Fibroblast of lung (primary cell): ENCODE results near the gene ASB18. TPM values are rescaled to one million over a fixed set of nuclear protein-coding genes. Genes with fewer than 3 reads are reported as not detected.
A peak's percentile ranks its signal among the peaks of the same experiment; 100 is the strongest.

ENCODE experiments used
- DNase-seq, 2 donors: peaks; one replicate each; pipeline versions ENCODE4 v3.0.0 to v3.0.0-alpha.2; 2010; ENCODE audit warnings: low read depth in 2 of 2
- H2AFZ ChIP-seq: 2 replicates; pipeline ENCODE4 v1.5.1; 2012; ENCODE audit warnings: low read length, control low read depth, inconsistent platforms
- H3K27ac ChIP-seq: 2 replicates; pipeline ENCODE4 v1.5.1; 2011; ENCODE audit warnings: low read length, control low read depth; ENCODE audit not compliant: insufficient read depth
- H3K27me3 ChIP-seq: 2 replicates; pipeline ENCODE4 v1.5.1; 2011; ENCODE audit warnings: mild to moderate bottlenecking, low read length; ENCODE audit not compliant: control insufficient read depth, insufficient read depth
- H3K36me3 ChIP-seq: 2 replicates; pipeline ENCODE4 v1.5.1; 2011; ENCODE audit warnings: low read length; ENCODE audit not compliant: control insufficient read depth, insufficient read depth
- H3K4me1 ChIP-seq: 2 replicates; pipeline ENCODE4 v1.5.1; 2011; ENCODE audit warnings: low read length; ENCODE audit not compliant: control insufficient read depth, insufficient read depth; ENCODE audit errors: extremely low read depth
- H3K4me2 ChIP-seq: 2 replicates; pipeline ENCODE4 v1.5.1; 2011; ENCODE audit warnings: low read length, control low read depth; ENCODE audit not compliant: insufficient read depth; ENCODE audit errors: extremely low read depth
- H3K4me3 ChIP-seq, 4 experiments: fragments of 200-600 bp in 1 of 4; sonication (generic) in 1 of 4; replicated peaks in 1 of 4; 2 replicates each; pipeline ENCODE4 v1.5.1; 2011 to 2016; ENCODE audit warnings: low read length in 4 of 4, low read depth in 3 of 4, mild to moderate bottlenecking in 3 of 4, control low read depth in 2 of 4, inconsistent platforms in 1 of 4, mixed read lengths in 1 of 4; ENCODE audit not compliant: insufficient read depth in 1 of 4; ENCODE audit errors: control extremely low read depth in 1 of 4
- H3K79me2 ChIP-seq: 2 replicates; pipeline ENCODE4 v1.5.1; 2012; ENCODE audit warnings: mild to moderate bottlenecking, low read length, inconsistent platforms; ENCODE audit not compliant: control insufficient read depth, insufficient read depth
- H3K9ac ChIP-seq: 2 replicates; pipeline ENCODE4 v1.5.1; 2011; ENCODE audit warnings: mild to moderate bottlenecking, low read length, control low read depth; ENCODE audit not compliant: insufficient read depth
- H3K9me3 ChIP-seq: 2 replicates; pipeline ENCODE4 v1.5.1; 2012; ENCODE audit warnings: low read depth, low read length; ENCODE audit not compliant: control insufficient read depth, insufficient read depth
- H4K20me1 ChIP-seq: 2 replicates; pipeline ENCODE4 v1.5.1; 2011; ENCODE audit warnings: low read length; ENCODE audit not compliant: control insufficient read depth, insufficient read depth; ENCODE audit errors: extremely low read depth
- EZH2 ChIP-seq: IDR thresholded peaks from 2 replicates; pipeline ENCODE4 v1.5.1; 2012; ENCODE audit warnings: low read length, control low read depth, mild to moderate bottlenecking; ENCODE audit errors: missing control alignments
- polyA plus RNA-seq, 2 donors: library from polyadenylated mRNA; depleted of rRNA in 1 of 2; stranded (reverse) in 1 of 2; unstranded in 1 of 2; fragments of >200 nt; gene quantifications; 2 replicates each; pipeline ENCODE4 v1.2.1, GENCODE V29; 2011 to 2012; ENCODE audit warnings: missing spikeins in 1 of 2
- total RNA-seq: library from RNA; depleted of rRNA; stranded (reverse); fragments of >200 nt; gene quantifications from 2 replicates; pipeline ENCODE4 v1.2.1, GENCODE V29; 2014
- TF ChIP-seq, protein P1 (sequence below), 2 donors: IDR thresholded peaks in 1 of 2; conservative IDR thresholded peaks in 1 of 2; 1 replicate in 1 of 2; 2 replicates in 1 of 2; pipeline ENCODE4 v1.5.1; 2011 to 2012; ENCODE audit warnings: low read length in 2 of 2, control low read depth in 1 of 2, inconsistent platforms in 1 of 2, low read depth in 1 of 2, mild to moderate bottlenecking in 1 of 2

The ASB18 gene
- total and polyA plus RNA-seq, 2 donors (not counting 1 experiment from before 2014, with no cell fraction given): not detected

DNA sequence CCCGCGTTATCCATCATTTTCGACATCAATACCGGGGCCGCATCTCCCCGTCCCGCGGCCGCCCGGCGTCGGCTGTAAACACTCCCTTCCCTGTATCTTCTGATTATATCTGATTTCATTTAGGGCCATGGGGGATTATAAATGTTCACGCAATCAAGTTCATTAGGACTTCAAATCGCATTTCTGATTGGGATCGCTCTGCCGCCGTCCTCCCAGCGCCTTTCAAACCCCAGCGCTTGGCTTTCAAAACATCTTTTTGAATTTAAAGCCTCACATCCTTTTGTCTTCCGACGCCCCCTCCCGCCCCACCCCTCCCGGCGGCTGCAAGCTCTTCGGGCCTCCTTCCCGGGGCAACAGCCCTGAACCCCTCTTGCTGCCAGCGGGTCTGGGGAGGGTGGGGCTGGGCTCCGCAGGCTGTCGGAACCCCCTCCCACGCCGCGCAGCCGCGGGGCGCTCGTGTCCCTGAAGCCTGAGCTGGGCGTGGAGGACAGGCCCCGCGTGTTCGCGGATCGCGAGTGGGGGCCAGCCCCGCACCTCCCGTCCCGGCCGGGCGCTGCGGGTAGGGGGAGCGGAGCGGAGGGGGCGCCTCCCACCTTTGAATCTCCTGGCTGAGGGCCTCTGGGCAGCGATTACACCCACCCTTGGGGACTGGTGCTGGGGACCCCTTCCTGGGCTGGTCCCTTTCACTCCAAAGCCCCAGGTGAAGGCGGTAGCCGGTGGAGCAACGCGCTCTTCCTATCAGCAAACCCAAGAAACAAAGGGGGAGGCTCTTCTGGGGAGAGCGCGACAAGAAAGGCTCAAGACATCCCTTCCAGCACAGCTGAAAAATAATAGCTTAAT, 84.8 kb downstream of the ASB18 start:
- no peaks in the 10 kb centered on the region for H3K36me3 ChIP-seq
- H3K27ac ChIP-seq: no peak overlapping the region
- peak overlapping the region; percentile 36 for H3K9ac ChIP-seq
- no peaks in the 10 kb centered on the region for H3K9me3 ChIP-seq
- TF ChIP-seq, protein P1, sequence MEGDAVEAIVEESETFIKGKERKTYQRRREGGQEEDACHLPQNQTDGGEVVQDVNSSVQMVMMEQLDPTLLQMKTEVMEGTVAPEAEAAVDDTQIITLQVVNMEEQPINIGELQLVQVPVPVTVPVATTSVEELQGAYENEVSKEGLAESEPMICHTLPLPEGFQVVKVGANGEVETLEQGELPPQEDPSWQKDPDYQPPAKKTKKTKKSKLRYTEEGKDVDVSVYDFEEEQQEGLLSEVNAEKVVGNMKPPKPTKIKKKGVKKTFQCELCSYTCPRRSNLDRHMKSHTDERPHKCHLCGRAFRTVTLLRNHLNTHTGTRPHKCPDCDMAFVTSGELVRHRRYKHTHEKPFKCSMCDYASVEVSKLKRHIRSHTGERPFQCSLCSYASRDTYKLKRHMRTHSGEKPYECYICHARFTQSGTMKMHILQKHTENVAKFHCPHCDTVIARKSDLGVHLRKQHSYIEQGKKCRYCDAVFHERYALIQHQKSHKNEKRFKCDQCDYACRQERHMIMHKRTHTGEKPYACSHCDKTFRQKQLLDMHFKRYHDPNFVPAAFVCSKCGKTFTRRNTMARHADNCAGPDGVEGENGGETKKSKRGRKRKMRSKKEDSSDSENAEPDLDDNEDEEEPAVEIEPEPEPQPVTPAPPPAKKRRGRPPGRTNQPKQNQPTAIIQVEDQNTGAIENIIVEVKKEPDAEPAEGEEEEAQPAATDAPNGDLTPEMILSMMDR (conservative IDR thresholded peaks at IDR 0.05 in 1 of 2, IDR thresholded peaks at IDR 0.05 in 1 of 2; ENCODE audit: low read depth in 1 of 2, low read length in 2 of 2): no peak
- no peak overlapping the region for H2AFZ ChIP-seq
- peaks cover 10% of the 10 kb centered on the region for H3K27me3 ChIP-seq
- H3K4me3 ChIP-seq: peak overlapping the region in 3 of 4 experiments; percentile 27 to 56 (median 38)
- H4K20me1 ChIP-seq: no peaks in the 10 kb centered on the region
- peaks cover 2% of the 10 kb centered on the region for H3K4me1 ChIP-seq
- peak; percentile 22 to 52 for DNase-seq
- H3K4me2 ChIP-seq: peak overlapping the region; percentile 82
- no peaks in the 10 kb centered on the region for H3K79me2 ChIP-seq

DNA sequence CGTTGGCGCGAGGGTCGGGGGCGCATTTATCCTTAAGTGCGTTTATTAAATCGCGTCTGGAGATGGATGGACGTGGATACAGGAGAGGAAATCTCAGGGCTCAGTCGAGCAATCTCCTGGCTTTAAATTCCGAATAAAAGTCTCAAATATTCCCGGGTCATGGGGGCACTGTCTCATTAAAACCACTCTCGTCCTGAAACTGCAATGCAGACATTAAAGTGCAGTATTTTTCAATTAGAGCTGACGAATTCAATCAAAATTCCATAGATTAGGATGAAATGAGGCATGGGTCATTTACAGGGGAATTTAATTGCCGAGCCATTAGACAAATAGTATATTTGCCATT, 85.3 kb downstream of the ASB18 start:
- H3K27ac ChIP-seq: no peak overlapping the region
- H3K36me3 ChIP-seq: no peaks in the 10 kb centered on the region
- peak in 1 of 2 donors; percentile 17 for DNase-seq
- TF ChIP-seq, protein P1 (conservative IDR thresholded peaks at IDR 0.05 in 1 of 2, IDR thresholded peaks at IDR 0.05 in 1 of 2; ENCODE audit: low read depth in 1 of 2, low read length in 2 of 2): no peak
- no peak for TF ChIP-seq EZH2
- H3K27me3 ChIP-seq: peaks cover 15% of the 10 kb centered on the region
- peak overlapping the region; percentile 82 for H3K4me2 ChIP-seq
- no peaks in the 10 kb centered on the region for H3K79me2 ChIP-seq
- H3K4me1 ChIP-seq: peaks cover 2% of the 10 kb centered on the region
- H2AFZ ChIP-seq: no peak overlapping the region
- H4K20me1 ChIP-seq: no peaks in the 10 kb centered on the region
- H3K9ac ChIP-seq: no peak overlapping the region
- H3K4me3 ChIP-seq: peak overlapping the region in 3 of 4 experiments; percentile 27 to 56 (median 38)
- H3K9me3 ChIP-seq: no peaks in the 10 kb centered on the region

DNA sequence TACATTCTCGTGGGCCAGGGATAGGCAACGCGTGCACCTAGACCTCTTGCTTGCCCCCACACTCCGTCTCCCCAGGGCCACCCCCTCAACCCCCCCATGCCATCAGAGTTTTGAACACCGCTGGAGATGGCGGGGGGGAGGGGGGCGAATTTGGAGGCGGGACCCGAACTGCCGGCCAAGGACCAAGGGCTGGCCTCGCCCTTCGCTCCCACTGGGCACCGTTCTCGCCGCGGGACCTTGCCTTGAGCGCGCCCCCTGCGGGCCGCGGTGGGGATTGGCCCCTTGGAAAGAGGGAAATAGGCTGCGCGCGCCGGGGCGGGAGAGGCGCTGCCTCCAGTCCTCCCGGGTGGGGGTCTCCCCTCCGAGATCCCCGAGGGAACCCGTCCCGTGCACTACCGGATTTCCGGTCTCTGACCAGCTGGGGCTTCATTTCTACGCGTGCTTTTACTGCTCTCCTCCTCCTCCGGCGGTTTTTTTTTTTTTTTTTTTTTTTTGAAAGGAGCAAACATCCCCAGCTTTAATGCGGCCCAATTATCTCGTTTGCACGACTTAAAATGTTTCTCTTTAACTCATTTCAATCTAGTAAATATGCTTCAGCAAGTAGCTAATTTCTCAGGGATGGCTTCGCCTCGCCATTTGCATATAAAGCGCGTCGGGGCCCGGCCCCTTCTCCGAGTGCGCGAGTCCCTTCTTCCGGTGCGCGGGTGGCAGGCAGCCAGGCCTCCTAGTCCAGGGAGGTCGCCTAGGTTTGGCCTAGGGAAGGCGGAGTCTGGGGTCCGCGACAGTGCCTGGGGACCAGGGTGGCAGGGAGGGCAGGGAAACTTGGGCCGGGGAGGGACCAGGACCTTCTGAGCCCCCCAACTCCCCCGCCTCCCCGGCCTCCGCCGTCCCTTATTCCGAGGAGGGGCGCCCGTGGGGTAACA, 86.0 kb downstream of the ASB18 start:
- Histone ChIP-seq H3K4me2 (peak overlapping the region; percentile 82), H3K9me3 (no peaks in the 10 kb centered on the region), H4K20me1 (no peaks in the 10 kb centered on the region), H2AFZ (peak overlapping the region; percentile 62), H3K4me3 (peak overlapping the region; percentile 32 to 58 (median 50)), H3K4me1 (peaks cover 2% of the 10 kb centered on the region), H3K79me2 (no peaks in the 10 kb centered on the region), H3K27ac (no peak overlapping the region), H3K36me3 (no peaks in the 10 kb centered on the region), H3K9ac (peak overlapping the region; percentile 26), H3K27me3 (peaks cover 20% of the 10 kb centered on the region)
- DNase-seq: peak; percentile 47 to 49
- TF ChIP-seq EZH2: no peak
- TF ChIP-seq, protein P1 (conservative IDR thresholded peaks at IDR 0.05 in 1 of 2, IDR thresholded peaks at IDR 0.05 in 1 of 2; ENCODE audit: low read depth in 1 of 2, low read length in 2 of 2): peak; percentile 67 to 82
